Measurements from ENCODE around the gene FOXP4. TPM values are rescaled to one million over a fixed set of nuclear protein-coding genes. Genes with fewer than 3 reads are reported as not detected.

FOXP4 gene
- total and polyA plus RNA-seq, 7 donors = 4.1 to 19.5 (median 12.7) TPM

DNA sequence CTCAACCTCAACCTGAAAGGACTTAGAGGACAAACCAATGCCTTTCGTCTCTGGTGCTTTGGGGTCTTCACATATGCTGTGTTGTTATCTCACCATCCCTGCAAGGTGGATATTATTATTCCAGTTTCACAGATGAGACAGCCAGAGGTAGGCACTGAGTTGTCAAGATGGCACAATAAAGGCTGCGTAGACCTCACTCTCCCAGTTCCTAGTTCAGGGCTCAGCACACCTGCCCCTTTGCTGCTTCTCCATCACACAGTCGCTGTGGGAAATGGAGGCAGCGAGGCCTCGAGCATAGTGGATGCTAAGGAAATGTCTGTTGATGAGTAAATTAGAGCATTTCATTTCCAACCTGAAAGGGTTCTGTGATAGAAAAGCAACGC lies 22.0 kb downstream of the FOXP4 start:
- TF ChIP-seq POLR2AphosphoS5 (IDR thresholded peaks at IDR 0.05) = no peak
- TF ChIP-seq POLR2A (IDR thresholded peaks at IDR 0.05) = no peak
- TF ChIP-seq, protein P1, sequence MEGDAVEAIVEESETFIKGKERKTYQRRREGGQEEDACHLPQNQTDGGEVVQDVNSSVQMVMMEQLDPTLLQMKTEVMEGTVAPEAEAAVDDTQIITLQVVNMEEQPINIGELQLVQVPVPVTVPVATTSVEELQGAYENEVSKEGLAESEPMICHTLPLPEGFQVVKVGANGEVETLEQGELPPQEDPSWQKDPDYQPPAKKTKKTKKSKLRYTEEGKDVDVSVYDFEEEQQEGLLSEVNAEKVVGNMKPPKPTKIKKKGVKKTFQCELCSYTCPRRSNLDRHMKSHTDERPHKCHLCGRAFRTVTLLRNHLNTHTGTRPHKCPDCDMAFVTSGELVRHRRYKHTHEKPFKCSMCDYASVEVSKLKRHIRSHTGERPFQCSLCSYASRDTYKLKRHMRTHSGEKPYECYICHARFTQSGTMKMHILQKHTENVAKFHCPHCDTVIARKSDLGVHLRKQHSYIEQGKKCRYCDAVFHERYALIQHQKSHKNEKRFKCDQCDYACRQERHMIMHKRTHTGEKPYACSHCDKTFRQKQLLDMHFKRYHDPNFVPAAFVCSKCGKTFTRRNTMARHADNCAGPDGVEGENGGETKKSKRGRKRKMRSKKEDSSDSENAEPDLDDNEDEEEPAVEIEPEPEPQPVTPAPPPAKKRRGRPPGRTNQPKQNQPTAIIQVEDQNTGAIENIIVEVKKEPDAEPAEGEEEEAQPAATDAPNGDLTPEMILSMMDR (IDR thresholded peaks at IDR 0.05) = no peak
- no peak for TF ChIP-seq EP300 (IDR thresholded peaks at IDR 0.05)

GRCh38 chr6:41568585-41569384 lies 22.6 kb downstream of the FOXP4 start:
- Histone ChIP-seq H3K4me3 (no peak overlapping the region), H3K4me1 (peaks cover 0 to 52% (median 40%) of the 10 kb centered on the region in 4 donors), H3K27me3 (no peaks in the 10 kb centered on the region), H3K9me3 (no peaks in the 10 kb centered on the region), H3K36me3 (peaks cover 10 to 23% (median 17%) of the 10 kb centered on the region in 4 donors), H3K27ac (peak overlapping the region in 2 of 4 donors; percentile 70 to 77)
- DNase-seq = no peak
- intact Hi-C loops (cut with DNase I) = no loop called here
- WGBS, 2 donors = 69 to 79% methylated on average over 13 of the region's 13 CpGs
- TF ChIP-seq, protein P1 (IDR thresholded peaks at IDR 0.05) = no peak
- TF ChIP-seq EP300 (IDR thresholded peaks at IDR 0.05) = no peak
- TF ChIP-seq POLR2A (IDR thresholded peaks at IDR 0.05) = no peak
- TF ChIP-seq POLR2AphosphoS5 (IDR thresholded peaks at IDR 0.05) = no peak

More for the DNA sequence above, 22.0 kb downstream of the FOXP4 start:
- H3K27ac ChIP-seq = peak overlapping the region in 2 of 4 donors; percentile 70 to 77
- intact Hi-C loops (cut with DNase I) = no loop called here
- H3K27me3 ChIP-seq = no peaks in the 10 kb centered on the region
- WGBS, 2 donors = 94 to 95% methylated on average over 6 of the region's 6 CpGs
- DNase-seq = no peak
- H3K4me1 ChIP-seq = peaks cover 0 to 56% (median 40%) of the 10 kb centered on the region in 4 donors
- H3K9me3 ChIP-seq = no peaks in the 10 kb centered on the region
- H3K36me3 ChIP-seq = peaks cover 10 to 23% (median 17%) of the 10 kb centered on the region in 4 donors
- H3K4me3 ChIP-seq = no peak overlapping the region

DNA sequence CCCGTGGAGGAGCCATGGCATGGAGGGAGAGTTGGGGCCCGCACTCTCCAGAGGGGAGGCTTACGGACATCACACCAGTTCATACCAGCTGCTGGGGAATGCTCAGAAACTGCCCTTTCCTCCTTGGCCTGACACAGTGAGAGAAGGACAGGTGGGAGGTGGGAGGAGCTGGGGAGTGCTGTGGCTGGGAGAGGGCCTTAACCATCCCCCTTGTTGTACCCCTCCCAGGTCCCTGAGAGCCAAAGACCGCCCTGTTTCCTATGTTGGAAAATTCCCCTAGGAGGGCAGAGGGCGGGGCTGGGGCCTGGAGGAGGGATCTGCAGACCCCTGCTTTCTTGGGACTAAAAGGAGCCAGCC lies 24.1 kb downstream of the FOXP4 start:
- no peak for DNase-seq
- Histone ChIP-seq H3K4me1 (peaks cover 0 to 55% (median 41%) of the 10 kb centered on the region in 4 donors), H3K9me3 (no peaks in the 10 kb centered on the region), H3K27me3 (no peaks in the 10 kb centered on the region), H3K4me3 (no peak overlapping the region), H3K27ac (peak overlapping the region in 2 of 4 donors; percentile 70 to 77), H3K36me3 (peaks cover 10 to 23% (median 17%) of the 10 kb centered on the region in 4 donors)
- no peak for TF ChIP-seq POLR2A (IDR thresholded peaks at IDR 0.05)
- no peak for TF ChIP-seq POLR2AphosphoS5 (IDR thresholded peaks at IDR 0.05)
- 85 to 91% methylated on average over 5 of the region's 5 CpGs for WGBS, 2 donors
- intact Hi-C loops (cut with DNase I) = no loop called here

GRCh38 chr6:41571021-41571780 lies 25.0 kb downstream of the FOXP4 start:
- intact Hi-C loops (cut with DNase I) = no loop called here
- DNase-seq = no peak
- peaks cover 0 to 58% (median 43%) of the 10 kb centered on the region in 4 donors for H3K4me1 ChIP-seq
- TF ChIP-seq POLR2AphosphoS5 (IDR thresholded peaks at IDR 0.05) = peak in 1 of 4 donors; percentile 35
- no peak for TF ChIP-seq EP300 (IDR thresholded peaks at IDR 0.05)
- TF ChIP-seq, protein P1 (IDR thresholded peaks at IDR 0.05) = no peak
- TF ChIP-seq POLR2A (IDR thresholded peaks at IDR 0.05) = no peak
- 74 to 78% methylated on average over 15 of the region's 15 CpGs for WGBS, 2 donors
- peaks cover 6 to 15% (median 10%) of the 10 kb centered on the region in 4 donors for H3K36me3 ChIP-seq
- peak overlapping the region in 3 of 4 donors; percentile 59 to 77 (median 70) for H3K27ac ChIP-seq
- no peaks in the 10 kb centered on the region for H3K9me3 ChIP-seq
- no peak overlapping the region for H3K4me3 ChIP-seq
- no peaks in the 10 kb centered on the region for H3K27me3 ChIP-seq

DNA sequence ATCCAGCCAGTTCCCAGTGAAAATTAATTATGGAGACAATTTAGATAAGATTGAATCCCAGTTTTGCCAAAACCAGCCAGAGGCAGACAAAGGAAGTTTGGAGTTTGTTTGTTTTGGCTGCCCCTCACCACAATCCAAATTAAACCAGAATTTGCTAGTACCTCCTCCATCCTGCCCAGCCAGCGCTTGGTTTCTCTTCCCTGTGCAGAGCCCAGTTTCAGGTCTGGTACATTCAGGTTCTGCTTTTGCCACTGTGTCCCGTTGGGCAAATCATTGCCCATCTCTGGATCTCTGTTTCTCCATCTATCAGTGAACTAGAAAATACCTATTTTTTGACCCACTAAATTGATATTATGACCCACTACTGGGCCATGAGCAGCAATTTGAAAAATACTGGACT lies 26.4 kb downstream of the FOXP4 start:
- Histone ChIP-seq H3K4me1 (peaks cover 0 to 63% (median 47%) of the 10 kb centered on the region in 4 donors), H3K27ac (peak overlapping the region in 2 of 4 donors; percentile 70 to 77), H3K4me3 (no peak overlapping the region), H3K27me3 (no peaks in the 10 kb centered on the region), H3K9me3 (no peaks in the 10 kb centered on the region), H3K36me3 (peaks cover 0 to 1% (median 0%) of the 10 kb centered on the region in 4 donors)
- no peak for DNase-seq
- 82 to 94% methylated on average over 2 of the region's 2 CpGs for WGBS, 2 donors
- TF ChIP-seq POLR2A (IDR thresholded peaks at IDR 0.05) (no peak), POLR2AphosphoS5 (IDR thresholded peaks at IDR 0.05) (no peak), EP300 (IDR thresholded peaks at IDR 0.05) (no peak)
- TF ChIP-seq, protein P1 (IDR thresholded peaks at IDR 0.05) = no peak
- intact Hi-C loops (cut with DNase I) = no loop called here

Measured in sigmoid colon (tissue), 7 donors.